GM18868 (cell line): ENCODE data around the gene SPOP.
"Not testable (repeated sequence)": the region's sequence is repeated elsewhere in the genome, so short reads cannot be mapped to it uniquely, and the experiment has no call there.

Source experiments
- ATAC-seq: cut with Tn5 transposase; IDR thresholded peaks from one replicate; pipeline ENCODE4 v1.9.1; 2021; ENCODE audit warnings: mild to moderate bottlenecking, moderate library complexity; ENCODE audit not compliant: unreplicated experiment

Gene SPOP

DNA sequence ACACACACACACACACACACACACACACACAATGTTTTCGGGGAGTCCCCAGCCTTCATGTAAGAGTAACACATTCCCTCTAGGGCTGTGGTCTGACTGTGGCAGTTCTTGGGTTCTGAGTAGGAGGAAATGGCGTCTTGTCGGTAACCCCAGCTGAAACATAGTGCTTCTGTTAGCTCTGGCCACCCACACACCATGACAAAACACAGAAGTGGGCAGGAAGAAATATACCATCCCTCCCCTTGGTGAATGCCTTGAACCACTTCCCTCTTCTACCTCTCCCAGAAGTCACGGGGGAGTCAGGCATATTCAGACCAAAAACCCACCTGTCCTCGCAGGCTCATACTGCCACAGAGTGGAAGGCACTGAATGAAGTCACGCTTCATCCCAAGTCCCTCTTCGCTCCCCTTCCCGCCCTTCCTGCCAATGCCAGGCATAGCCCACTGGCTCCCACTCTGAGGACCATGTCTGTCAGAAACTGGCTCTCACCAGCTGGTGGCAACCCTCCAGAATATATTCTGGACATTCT lies 18.4 kb upstream of the SPOP start:
- ATAC-seq = peak; percentile 72

- ATAC-seq = no peak
Measured at GRCh38 chr17:49695698-49696232, 17.9 kb upstream of the SPOP start.

GRCh38 chr17:49694847-49695697 lies 17.2 kb upstream of the SPOP start:
- no peak for ATAC-seq

- ATAC-seq = no peak
Measured at GRCh38 chr17:49692751-49693150, 14.9 kb upstream of the SPOP start.

GRCh38 chr17:49691677-49692191 lies 13.8 kb upstream of the SPOP start:
- no peak for ATAC-seq

DNA sequence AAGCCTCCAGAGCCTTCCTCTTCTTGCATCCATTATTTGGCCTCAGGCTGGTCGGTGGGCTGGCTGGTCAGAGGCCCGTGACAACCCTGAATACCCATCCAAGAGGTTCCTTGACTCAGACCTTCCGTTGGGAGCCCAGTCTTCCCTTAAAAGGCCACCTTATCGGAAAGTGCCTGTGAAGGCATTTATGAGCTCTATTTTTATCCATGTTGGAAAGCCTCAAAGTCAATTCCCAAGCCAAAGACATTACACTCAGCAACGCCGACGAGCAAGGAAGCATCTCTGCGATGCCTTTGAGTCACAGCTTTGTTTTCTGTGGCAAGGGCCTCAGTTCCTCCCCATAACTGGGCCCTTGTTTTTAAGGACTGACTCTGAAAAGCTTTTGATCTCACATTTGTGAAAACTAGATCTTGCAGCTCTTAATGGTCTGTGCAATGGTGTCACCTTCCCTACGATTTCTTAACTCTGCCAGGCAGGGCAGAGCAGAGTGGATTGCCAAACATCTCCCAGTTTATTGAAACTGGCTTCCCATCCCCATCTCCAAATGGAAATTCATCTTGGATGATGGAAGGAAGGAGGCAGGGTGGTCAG lies 13.3 kb upstream of the SPOP start:
- ATAC-seq = no peak

DNA sequence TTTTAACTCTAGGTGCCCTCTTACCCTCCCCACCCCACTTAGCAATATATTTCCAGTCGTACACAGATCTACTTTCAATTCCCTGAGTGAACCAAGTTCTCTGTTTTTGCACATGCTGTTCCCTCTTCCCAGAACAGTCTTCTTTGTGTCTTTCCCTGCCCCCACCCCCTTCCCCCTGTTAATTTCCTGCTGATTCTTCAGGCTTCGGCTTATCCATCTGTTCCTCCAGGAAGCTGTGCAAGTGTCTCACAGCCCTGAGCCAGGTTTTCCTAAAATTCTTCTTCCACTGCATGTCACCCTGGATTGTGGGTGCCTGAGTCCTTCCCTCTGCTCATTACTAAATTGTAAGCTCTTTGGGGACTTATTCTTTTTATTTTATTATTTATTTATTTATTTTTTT lies 12.4 kb upstream of the SPOP start:
- ATAC-seq = no peak

DNA sequence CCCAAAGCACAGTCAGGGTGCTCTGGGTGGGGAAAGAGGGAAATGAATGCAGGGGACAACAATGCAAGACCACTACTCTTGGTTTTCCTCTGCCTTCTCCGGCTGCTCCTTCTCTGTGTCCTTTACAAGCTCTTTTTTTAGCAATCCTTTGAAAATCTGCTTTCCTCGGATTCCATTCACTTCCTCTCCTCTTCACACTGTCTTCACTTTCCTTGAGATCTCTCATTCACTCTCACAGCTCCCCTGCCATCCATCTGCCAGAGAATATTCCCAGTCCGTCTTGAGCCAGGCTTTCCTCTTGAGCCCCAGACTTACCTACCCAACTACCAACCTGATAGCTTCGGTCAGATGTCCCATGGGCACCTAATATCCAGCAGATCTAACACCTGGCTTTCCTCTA lies 11.0 kb upstream of the SPOP start:
- ATAC-seq = no peak

GRCh38 chr17:49687878-49688491 lies 10.1 kb upstream of the SPOP start:
- ATAC-seq = no peak

- no peak for ATAC-seq
Measured at GRCh38 chr17:49681106-49681979, 3.4 kb upstream of the SPOP start.

DNA sequence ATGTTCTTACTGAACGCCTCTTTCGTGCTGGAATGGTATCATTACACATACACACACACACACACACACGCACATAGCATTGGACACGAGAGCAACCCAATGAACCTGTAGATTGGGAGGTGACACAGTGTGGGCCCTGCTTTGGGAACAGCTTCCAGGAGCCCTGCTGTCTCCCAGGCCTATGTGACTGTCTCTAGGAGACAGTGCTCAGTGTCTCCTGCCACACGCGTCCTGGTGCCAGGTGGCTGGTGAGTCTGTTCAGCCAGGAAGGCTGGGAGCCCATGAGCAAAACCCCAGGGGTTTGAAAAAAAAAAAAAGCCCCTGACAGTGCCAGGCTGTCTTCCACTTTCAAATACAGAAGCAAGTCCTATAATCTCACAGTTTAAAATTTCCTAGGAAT lies 2.4 kb upstream of the SPOP start:
- ATAC-seq = no peak

DNA sequence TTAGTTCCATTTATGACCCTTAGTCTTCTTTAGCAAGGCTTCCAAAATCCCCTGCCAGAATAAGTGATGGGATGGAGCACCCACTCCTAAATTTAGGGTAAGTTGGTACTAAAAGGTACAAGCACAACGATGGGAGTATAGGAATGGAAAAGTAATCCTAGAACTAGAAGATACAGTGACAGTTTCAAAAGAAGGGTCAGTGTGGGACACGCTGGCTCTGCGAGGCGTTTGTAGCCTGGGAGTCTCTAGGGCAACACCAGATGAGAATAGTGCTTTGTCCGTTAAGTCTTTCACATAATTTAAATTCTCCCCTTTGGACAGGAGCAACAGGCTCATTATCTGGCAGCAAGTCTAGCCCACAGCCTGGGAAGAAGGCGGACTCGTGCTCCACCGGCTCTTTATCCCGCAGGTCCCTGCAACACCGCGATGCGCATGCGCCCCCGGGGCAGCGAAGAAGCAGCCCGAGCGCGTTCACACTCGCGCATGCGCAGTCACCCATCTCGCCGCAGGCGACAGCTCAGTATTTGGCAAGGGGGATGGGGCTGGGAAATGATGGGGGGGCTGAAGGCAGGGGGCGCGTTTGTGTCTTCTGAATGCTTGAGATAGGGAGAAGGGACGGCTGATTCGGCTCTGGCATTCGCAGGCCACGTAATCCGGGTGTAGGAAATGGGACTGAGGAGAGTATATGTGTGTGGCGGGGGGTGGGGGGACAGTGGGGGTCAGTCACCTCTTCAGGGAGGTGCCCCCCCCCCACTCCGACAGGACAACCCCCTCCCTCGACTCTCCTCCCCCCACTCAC lies 564 bp downstream of the SPOP start:
- ATAC-seq = peak; percentile 54

DNA sequence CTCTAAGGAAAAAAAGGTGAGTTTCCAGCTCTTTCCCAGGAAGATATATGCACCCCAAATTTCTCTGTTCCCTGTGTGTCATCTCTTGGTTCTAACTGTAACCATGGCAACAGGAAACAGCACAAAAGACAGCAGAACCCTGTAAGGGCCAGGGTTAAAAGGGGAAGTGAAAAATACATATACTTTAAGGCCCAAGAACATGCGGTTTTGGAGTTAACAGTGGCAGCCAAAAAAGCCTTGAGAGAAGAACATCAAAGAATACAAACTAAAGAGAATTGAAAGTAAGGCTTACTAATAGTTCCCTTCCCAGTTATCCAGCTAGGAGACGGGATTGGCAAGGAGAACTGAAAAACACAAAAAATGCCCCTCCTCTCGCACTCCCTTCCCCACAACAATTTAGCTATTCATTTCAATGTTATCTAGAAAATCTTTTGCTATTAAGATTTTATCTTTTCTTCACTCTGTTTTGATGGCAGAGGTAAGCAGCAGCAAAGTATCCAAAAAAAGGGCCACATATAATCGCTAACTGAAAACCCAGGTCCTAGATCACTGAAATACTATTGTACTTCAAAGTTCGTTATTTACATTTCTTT lies 1.5 kb downstream of the SPOP start:
- peak; percentile 69 for ATAC-seq

DNA sequence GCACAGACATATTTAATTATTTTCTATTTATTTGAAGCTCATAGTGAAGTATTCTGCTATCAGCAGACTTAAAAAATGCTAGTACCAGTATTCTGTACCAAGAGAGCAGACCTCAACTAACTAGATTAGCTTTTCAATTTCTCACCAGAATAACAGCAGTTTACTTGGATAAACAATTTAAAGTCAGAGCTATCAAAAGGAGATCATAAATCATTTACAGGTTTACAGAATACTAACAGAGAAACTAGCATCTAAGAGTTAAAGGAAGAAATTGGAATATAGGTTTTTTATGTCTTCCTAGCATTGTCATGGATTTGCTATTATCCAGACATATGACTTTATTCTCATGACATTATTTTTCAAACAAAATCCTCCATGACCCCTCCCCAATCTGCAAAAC lies 3.4 kb downstream of the SPOP start:
- ATAC-seq = no peak

DNA sequence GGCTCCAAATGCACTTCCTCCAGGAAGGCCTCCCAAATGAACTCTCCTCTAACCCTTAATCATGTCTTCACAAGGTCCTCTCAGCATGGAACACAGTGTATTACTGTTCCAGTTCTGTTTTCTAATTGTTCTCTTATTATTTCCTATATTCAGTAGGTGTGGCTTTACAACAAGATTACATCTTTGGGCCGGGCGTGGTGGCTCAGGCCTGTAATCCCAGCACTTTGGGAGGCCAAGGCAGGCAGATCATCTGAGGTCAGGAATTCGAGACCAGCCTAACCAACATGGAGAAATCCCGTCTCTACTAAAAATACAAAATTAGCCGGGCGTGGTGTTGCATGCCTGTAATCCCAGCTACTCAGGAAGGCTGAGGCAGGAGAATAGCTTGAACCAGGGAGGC lies 4.2 kb downstream of the SPOP start:
- ATAC-seq = not testable (repeated sequence)

DNA sequence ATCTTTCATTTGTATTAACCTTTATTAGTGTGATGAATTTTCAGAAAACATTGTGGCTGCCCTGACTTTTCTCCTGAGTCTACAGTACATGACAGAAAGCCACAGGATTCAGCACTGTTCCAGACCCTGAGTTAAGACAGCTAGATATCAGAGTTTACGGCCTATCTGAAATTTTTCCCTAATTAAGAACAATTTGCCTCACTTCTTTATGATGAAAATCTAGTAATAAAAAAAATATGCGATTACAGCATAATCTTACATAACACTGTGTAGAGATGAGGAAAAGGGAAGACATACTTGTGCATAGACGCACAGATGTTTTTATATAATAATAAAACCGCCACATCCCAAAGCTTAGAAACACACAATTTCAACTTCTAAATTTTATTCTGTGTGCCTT lies 7.3 kb downstream of the SPOP start:
- ATAC-seq = no peak

GRCh38 chr17:49670002-49670401 lies 7.9 kb downstream of the SPOP start:
- no peak for ATAC-seq

- no peak for ATAC-seq
Measured at GRCh38 chr17:49667854-49668253, 10.0 kb downstream of the SPOP start.

DNA sequence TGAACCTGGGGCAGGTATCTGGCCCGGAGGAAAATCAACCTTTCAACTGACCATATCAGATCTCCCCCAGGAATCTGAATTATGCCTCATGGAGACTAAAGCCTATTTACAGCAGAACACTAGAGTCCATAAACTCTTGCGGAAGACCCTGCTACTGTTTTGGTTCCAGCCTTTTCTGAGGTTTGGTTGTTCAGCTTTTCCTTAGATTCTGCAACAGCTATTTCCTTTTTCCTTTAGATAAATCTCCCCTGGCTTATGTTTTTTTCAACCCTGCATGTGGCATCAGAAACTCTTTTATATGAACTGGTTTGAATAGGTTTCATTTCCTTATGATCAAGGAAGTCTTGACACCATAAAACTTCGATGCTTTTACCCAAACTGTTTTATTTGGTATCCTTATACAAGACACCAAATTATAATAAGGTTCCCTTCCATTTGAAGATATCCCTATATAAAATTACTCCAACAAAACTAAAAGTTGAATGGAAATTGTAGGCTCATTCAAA lies 13.1 kb downstream of the SPOP start:
- no peak for ATAC-seq
